ENCODE measurements around the gene ZBTB40. TPM values are rescaled to one million over a fixed set of nuclear protein-coding genes. Genes with fewer than 3 reads are reported as not detected.

ZBTB40 gene
- total and polyA plus RNA-seq, 10 of the 15 experiments (the other 5 are each of a cell fraction or from before 2014, with no cell fraction given), result 1.9 to 14.4 (median 9.0) TPM

- TF ChIP-seq, protein P1, sequence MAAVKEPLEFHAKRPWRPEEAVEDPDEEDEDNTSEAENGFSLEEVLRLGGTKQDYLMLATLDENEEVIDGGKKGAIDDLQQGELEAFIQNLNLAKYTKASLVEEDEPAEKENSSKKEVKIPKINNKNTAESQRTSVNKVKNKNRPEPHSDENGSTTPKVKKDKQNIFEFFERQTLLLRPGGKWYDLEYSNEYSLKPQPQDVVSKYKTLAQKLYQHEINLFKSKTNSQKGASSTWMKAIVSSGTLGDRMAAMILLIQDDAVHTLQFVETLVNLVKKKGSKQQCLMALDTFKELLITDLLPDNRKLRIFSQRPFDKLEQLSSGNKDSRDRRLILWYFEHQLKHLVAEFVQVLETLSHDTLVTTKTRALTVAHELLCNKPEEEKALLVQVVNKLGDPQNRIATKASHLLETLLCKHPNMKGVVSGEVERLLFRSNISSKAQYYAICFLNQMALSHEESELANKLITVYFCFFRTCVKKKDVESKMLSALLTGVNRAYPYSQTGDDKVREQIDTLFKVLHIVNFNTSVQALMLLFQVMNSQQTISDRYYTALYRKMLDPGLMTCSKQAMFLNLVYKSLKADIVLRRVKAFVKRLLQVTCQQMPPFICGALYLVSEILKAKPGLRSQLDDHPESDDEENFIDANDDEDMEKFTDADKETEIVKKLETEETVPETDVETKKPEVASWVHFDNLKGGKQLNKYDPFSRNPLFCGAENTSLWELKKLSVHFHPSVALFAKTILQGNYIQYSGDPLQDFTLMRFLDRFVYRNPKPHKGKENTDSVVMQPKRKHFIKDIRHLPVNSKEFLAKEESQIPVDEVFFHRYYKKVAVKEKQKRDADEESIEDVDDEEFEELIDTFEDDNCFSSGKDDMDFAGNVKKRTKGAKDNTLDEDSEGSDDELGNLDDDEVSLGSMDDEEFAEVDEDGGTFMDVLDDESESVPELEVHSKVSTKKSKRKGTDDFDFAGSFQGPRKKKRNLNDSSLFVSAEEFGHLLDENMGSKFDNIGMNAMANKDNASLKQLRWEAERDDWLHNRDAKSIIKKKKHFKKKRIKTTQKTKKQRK (IDR thresholded peaks at IDR 0.05; ENCODE audit: low read depth, low read length), result no peak
These were observed 102.4 kb downstream of the ZBTB40 start (continued) for GRCh38 chr1:22553991-22554522.

- Histone ChIP-seq H3K27me3 (replicated peaks in 1 of 2; ENCODE audit: control insufficient read depth in 2 of 2, insufficient read depth in 2 of 2, low read length in 1 of 2) (peaks cover 4 to 12% of the 10 kb centered on the region in 2 experiments), H3K4me3 (no peak overlapping the region), H3K4me1 (ENCODE audit: control insufficient read depth, insufficient read depth, low read length) (no peaks in the 10 kb centered on the region), H3K9ac (ENCODE audit: control insufficient read depth, insufficient read depth, low read length) (no peak overlapping the region), H3K9me3 (replicated peaks; ENCODE audit: control insufficient read depth, insufficient read depth, low read length) (no peaks in the 10 kb centered on the region), H3K36me3 (ENCODE audit: control insufficient read depth in 2 of 2, insufficient read depth in 2 of 2, low read length in 1 of 2) (no peaks in the 10 kb centered on the region), H3K79me2 (ENCODE audit: control insufficient read depth, insufficient read depth, low read length) (no peaks in the 10 kb centered on the region), H3K4me2 (ENCODE audit: control insufficient read depth, insufficient read depth) (no peak overlapping the region), H2AFZ (ENCODE audit: control insufficient read depth, low read depth, low read length) (no peak overlapping the region), H3K27ac (ENCODE audit: control insufficient read depth, insufficient read depth) (no peak overlapping the region), H4K20me1 (ENCODE audit: control insufficient read depth, insufficient read depth) (no peaks in the 10 kb centered on the region)
- DNase-seq (ENCODE audit: low read depth, low spot score) (no peak), ATAC-seq (no peak), FAIRE-seq (no peak)
- SMC1A ChIA-PET (ENCODE audit: uncharacterized antibody, unreplicated experiment), result no interaction called here
- no TSS peak for BruUV-seq (replicated peaks)
- no peak for TF ChIP-seq NR2C1 (IDR thresholded peaks at IDR 0.05)
- no peak for TF ChIP-seq ZBTB4 (CRISPR knock-in tag; IDR thresholded peaks at IDR 0.05)
- TF ChIP-seq POLR2AphosphoS2 (IDR thresholded peaks at IDR 0.05; ENCODE audit: low read depth, low read length), result no peak
- TF ChIP-seq POU2F2 (IDR thresholded peaks at IDR 0.05; ENCODE audit: borderline replicate concordance, low read depth, low read length), result no peak
- TF ChIP-seq STAT1 (conservative IDR thresholded peaks at IDR 0.05), result no peak
- no peak for TF ChIP-seq POLR2AphosphoS5 (IDR thresholded peaks at IDR 0.05; ENCODE audit: low read length)
- in situ Hi-C loops (cut with MboI) (no loop called here), intact Hi-C loops (cut with micrococcal nuclease; ENCODE audit: unreplicated experiment) (no loop called here)
- POLR2A ChIA-PET, result no interaction called here
- RAD21 ChIA-PET (ENCODE audit: unreplicated experiment), result no interaction called here
- 9% methylated on average over 3 of the region's 3 CpGs for WGBS (ENCODE audit: insufficient coverage, insufficient replicate concordance, low lambda C conversion rate, missing lambda C conversion rate)
- CTCF ChIA-PET, result no interaction called here
These were observed 103.7 kb downstream of the ZBTB40 start for GRCh38 chr1:22555371-22555656.

Measured in GM12878 (cell line).